ENCODE data around the gene EIF2S3. TPM values are rescaled to one million over a fixed set of nuclear protein-coding genes. Genes with fewer than 3 reads are reported as not detected.
A peak's percentile ranks its signal among the peaks of the same experiment; 100 is the strongest.
"Not testable (repeated sequence)": the region's sequence is repeated elsewhere in the genome, so short reads cannot be mapped to it uniquely, and the experiment has no call there.

The EIF2S3 gene
- total RNA-seq, 6 experiments from 2014 or later, result 55.1 to 81.1 (median 59.7) TPM

DNA sequence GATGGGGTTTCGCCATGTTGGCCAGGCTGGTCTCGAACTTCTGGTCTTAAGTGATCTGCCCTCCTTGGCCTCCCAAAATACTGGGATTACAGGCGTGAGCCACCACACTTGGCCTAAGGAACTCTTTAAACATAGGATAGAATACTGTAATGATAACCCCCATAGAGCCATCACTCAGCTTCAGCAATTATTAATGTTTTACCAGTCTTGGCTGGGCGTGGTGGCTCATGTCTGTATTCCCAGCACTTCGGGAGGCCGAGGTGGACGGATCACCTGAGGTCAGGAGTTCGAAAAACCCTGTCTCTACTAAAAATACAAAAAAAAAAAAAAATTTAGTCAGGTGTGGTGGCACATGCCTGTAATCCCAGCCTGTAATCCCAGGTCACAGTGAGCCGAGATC lies 15.1 kb downstream of the EIF2S3 start:
- DNase-seq (no peak), ATAC-seq (peak; percentile 32 to 59 (median 35))
- Histone ChIP-seq H3K4me3 (no peak overlapping the region), H3K9me3 (no peaks in the 10 kb centered on the region), H3K36me3 (peaks cover 4 to 78% (median 19%) of the 10 kb centered on the region in 4 donors), H3K4me1 (no peaks in the 10 kb centered on the region), H3K27ac (no peak overlapping the region), H3K27me3 (no peaks in the 10 kb centered on the region)
- TF ChIP-seq, protein P1, sequence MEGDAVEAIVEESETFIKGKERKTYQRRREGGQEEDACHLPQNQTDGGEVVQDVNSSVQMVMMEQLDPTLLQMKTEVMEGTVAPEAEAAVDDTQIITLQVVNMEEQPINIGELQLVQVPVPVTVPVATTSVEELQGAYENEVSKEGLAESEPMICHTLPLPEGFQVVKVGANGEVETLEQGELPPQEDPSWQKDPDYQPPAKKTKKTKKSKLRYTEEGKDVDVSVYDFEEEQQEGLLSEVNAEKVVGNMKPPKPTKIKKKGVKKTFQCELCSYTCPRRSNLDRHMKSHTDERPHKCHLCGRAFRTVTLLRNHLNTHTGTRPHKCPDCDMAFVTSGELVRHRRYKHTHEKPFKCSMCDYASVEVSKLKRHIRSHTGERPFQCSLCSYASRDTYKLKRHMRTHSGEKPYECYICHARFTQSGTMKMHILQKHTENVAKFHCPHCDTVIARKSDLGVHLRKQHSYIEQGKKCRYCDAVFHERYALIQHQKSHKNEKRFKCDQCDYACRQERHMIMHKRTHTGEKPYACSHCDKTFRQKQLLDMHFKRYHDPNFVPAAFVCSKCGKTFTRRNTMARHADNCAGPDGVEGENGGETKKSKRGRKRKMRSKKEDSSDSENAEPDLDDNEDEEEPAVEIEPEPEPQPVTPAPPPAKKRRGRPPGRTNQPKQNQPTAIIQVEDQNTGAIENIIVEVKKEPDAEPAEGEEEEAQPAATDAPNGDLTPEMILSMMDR (IDR thresholded peaks at IDR 0.05), result no peak
- no peak for TF ChIP-seq POLR2A (IDR thresholded peaks at IDR 0.05)
- intact Hi-C loops (cut with DNase I), result no loop called here
- 63% methylated on average over 9 of the region's 9 CpGs for WGBS (ENCODE audit: insufficient coverage, low coverage, low lambda C conversion rate, missing lambda C conversion rate)

DNA sequence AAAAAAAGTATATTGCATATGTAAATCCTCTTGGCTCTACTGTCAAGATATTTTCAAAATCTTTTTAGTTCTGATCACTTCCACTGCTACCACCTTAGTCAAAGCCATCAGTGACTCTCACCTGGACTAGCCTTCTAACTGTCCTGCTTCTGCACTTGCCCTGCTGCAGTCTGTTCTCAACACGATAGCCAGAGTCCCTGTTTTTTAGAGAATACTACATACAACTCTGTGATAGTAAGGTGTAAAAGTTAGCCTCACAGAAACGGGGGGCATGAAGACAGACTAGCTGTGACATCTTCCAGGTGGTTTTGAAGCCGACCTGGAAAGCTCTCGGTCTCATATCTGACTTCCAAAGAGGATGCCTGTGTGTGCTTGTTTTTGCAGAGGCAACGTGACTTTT lies 24.7 kb downstream of the EIF2S3 start:
- Histone ChIP-seq H3K4me1 (no peaks in the 10 kb centered on the region), H3K9me3 (no peaks in the 10 kb centered on the region), H3K27ac (no peak overlapping the region), H3K36me3 (peaks cover 4 to 33% (median 17%) of the 10 kb centered on the region in 4 donors), H3K4me3 (no peak overlapping the region), H3K27me3 (peaks cover 0 to 3% of the 10 kb centered on the region in 2 donors)
- intact Hi-C loops (cut with DNase I), result no loop called here
- WGBS (ENCODE audit: insufficient coverage, low coverage, low lambda C conversion rate, missing lambda C conversion rate), result 85% methylated on average over 5 of the region's 5 CpGs
- DNase-seq, result no peak
- no peak for ATAC-seq
- TF ChIP-seq, protein P1 (IDR thresholded peaks at IDR 0.05), result no peak
- no peak for TF ChIP-seq POLR2A (IDR thresholded peaks at IDR 0.05)

DNA sequence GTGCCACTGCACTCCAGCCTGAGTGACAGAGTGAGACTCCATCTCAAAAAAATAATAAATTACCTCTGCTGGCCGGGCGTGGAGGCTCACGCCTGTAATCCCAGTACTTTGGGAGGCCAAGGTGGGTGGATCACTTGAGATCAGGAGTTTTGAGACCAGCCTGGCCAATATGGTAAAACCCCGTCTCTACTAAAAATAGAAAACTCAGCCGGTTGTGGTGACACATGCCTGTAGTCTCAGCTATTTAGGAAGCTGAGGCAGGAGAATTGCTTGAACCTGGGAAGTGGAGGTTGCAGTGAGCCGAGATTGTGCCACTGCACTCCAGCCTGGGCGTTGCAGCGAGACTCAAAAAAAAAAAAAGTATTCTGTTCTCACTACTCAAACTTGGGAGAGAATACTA lies 25.5 kb downstream of the EIF2S3 start:
- intact Hi-C loops (cut with DNase I), result loop anchor here in 1 of 2 donors (10.0 kb wide), 1 partner anchor 165 kb away; no protein-coding TSS in a partner anchor
- H3K9me3 ChIP-seq, H3K4me3 ChIP-seq, DNase-seq, H3K27me3 ChIP-seq, ATAC-seq, H3K4me1 ChIP-seq, H3K27ac ChIP-seq: not testable (repeated sequence)
- peaks cover 4 to 27% (median 14%) of the 10 kb centered on the region in 4 donors for H3K36me3 ChIP-seq
- 65% methylated on average over 8 of the region's 8 CpGs for WGBS (ENCODE audit: insufficient coverage, low coverage, low lambda C conversion rate, missing lambda C conversion rate)

- intact Hi-C loops (cut with DNase I), result loop anchor here in 1 of 2 donors (10.0 kb wide), 1 partner anchor 164 kb away; no protein-coding TSS in a partner anchor
- Histone ChIP-seq H3K4me1 (no peaks in the 10 kb centered on the region), H3K4me3 (no peak overlapping the region), H3K27me3 (peaks cover 0 to 3% of the 10 kb centered on the region in 2 donors), H3K27ac (no peak overlapping the region), H3K36me3 (peaks cover 4 to 23% (median 10%) of the 10 kb centered on the region in 4 donors), H3K9me3 (no peaks in the 10 kb centered on the region)
- no peak for DNase-seq
- ATAC-seq, result no peak
- WGBS (ENCODE audit: insufficient coverage, low coverage, low lambda C conversion rate, missing lambda C conversion rate), result 85% methylated on average over 3 of the region's 3 CpGs
- no peak for TF ChIP-seq POLR2A (IDR thresholded peaks at IDR 0.05)
- TF ChIP-seq, protein P1 (IDR thresholded peaks at IDR 0.05), result no peak
Observed at GRCh38 chrX:24080704-24081103, 25.9 kb downstream of the EIF2S3 start.

DNA sequence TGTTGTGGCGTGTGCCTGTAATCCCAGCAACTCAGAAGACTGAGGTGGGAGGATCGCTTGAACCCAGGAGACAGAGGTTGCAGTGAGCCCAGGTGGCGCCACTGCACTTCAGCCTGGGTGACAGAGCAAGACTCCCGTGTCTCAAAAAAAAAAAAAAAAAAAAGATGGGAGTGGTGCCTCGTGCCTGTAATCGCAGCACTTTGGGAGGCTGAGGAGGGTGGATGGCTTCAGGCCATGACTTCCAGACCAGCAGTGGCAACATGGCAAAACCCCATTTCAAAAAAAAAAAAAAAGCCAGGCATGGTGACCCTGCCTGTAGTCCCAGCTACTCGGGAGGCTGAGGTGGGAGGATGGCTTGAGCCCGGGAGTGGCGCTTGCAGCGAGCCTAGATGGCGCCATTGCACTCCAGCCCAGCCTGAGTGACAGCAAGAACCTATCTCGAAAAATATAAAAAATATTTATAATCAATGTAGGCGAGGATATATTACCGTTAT lies 27.0 kb downstream of the EIF2S3 start:
- Histone ChIP-seq H3K4me3 (no peak overlapping the region), H3K27me3 (no peaks in the 10 kb centered on the region), H3K27ac (no peak overlapping the region), H3K4me1 (no peaks in the 10 kb centered on the region), H3K36me3 (peaks cover 0 to 15% (median 4%) of the 10 kb centered on the region in 4 donors), H3K9me3 (no peaks in the 10 kb centered on the region)
- intact Hi-C loops (cut with DNase I), result loop anchor here in 1 of 2 donors (10.0 kb wide), 1 partner anchor 163 kb away; no protein-coding TSS in a partner anchor
- ATAC-seq (peak; percentile 74 to 89 (median 82)), DNase-seq (peak; percentile 45 to 57 (median 56))
- 20% methylated on average over 13 of the region's 14 CpGs for WGBS (ENCODE audit: insufficient coverage, low coverage, low lambda C conversion rate, missing lambda C conversion rate)
- TF ChIP-seq, protein P1 (IDR thresholded peaks at IDR 0.05), result peak; percentile 10 to 49 (median 46)
- TF ChIP-seq POLR2A (IDR thresholded peaks at IDR 0.05), result no peak

Data from right lobe of liver (tissue), 6 donors.